HG02642 (cell line): ENCODE results near the gene RBM26.

Experiments
- ATAC-seq: cut with Tn5 transposase; IDR thresholded peaks from one replicate; pipeline ENCODE4 v1.9.1; 2021; ENCODE audit warnings: mild to moderate bottlenecking; ENCODE audit not compliant: unreplicated experiment, poor library complexity

RBM26 gene, protein sequence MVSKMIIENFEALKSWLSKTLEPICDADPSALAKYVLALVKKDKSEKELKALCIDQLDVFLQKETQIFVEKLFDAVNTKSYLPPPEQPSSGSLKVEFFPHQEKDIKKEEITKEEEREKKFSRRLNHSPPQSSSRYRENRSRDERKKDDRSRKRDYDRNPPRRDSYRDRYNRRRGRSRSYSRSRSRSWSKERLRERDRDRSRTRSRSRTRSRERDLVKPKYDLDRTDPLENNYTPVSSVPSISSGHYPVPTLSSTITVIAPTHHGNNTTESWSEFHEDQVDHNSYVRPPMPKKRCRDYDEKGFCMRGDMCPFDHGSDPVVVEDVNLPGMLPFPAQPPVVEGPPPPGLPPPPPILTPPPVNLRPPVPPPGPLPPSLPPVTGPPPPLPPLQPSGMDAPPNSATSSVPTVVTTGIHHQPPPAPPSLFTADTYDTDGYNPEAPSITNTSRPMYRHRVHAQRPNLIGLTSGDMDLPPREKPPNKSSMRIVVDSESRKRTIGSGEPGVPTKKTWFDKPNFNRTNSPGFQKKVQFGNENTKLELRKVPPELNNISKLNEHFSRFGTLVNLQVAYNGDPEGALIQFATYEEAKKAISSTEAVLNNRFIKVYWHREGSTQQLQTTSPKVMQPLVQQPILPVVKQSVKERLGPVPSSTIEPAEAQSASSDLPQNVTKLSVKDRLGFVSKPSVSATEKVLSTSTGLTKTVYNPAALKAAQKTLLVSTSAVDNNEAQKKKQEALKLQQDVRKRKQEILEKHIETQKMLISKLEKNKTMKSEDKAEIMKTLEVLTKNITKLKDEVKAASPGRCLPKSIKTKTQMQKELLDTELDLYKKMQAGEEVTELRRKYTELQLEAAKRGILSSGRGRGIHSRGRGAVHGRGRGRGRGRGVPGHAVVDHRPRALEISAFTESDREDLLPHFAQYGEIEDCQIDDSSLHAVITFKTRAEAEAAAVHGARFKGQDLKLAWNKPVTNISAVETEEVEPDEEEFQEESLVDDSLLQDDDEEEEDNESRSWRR

DNA sequence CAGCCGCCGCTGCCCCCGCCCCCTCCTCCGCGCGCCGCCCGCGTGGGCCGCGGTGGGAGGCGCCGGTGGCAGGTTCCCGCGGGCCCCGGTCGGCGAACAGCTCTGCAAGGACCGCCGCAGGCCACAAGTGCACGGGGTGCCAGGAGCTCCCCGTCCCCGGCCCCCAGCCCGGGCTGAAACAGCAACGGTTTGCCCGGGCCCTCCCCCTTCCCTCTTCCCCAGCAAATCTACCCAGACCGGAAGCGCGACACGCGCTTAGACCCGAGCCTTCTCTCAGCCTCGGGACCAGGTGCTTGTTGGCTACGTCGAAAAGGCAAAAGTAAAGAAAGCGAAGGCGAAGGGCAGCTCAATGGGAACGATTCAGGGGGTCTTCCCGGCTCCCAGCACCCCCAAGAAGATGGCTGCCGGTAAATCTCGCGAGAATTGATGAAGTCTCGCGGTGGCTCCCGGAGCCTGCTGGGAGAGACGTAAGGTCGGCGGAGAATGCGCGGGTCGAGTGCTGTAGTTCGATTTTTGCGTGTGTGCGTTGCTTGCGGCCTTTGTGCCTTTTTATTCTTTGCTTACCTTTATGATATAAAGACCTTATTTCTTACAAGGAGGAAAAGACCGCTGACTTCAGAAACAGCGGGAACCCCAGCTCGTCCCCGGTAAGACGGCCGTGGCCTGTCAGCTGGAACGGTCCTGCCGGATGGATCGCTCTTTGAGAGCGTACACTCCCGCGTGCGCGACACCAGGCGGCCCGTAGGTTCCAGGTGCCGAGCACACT lies at the start of gene RBM26:
Gene RBM26 (minus strand): TSS at position 425 of the 766 bp plus-strand sequence. CDS start 481 bp downstream, outside the sequence.
- peak; percentile 84 for ATAC-seq

DNA sequence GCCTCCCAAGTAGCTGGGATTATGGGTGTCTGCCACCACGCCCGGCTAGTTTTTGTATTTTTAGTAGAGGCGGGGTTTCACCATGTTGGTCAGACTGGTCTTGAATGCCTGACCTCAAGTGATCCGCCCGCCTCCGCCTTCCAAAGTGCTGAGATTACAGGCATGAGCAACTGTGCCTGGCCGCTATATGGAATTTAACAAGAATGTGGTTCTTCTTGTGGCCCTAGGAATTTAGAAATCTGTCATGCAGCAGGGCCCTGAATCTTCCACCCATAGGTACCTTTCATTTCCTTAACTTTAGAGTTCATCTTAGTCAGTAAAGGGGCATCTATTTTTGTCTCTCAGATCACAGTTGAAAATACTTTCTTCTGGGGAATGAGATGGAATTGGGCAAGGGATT lies 49.3 kb upstream of the RBM26 start:
- no peak for ATAC-seq

DNA sequence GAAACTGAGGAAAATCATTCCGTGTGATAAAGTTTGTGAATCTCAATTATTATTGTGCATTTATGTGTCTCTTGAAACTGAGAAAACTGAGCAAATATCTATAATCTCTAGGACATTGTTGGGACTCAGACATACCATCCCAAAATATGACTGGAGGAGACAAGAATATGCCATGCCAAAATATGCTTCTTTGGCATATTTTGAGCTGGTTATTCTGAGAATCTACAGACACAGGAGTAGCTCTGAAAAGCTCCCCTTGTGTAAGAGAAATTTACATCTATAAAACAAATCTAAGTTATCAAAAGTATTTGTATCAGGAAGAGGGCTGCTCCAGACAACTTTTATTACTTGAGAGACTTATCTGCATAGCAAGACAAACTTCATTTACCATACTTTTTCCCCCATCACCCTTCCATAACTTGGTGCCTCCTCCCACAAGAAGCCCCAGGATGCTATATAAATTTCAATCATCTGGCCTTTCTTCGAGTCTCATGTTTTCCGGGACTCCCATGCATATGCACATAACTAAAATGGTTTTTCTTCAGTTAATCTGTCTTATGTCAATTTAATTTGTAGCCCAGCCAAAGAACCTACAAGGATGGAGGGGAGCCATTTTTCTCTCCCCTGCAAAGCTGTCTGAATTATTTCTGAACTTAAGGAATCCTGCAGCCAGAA lies 46.3 kb upstream of the RBM26 start:
- no peak for ATAC-seq

GRCh38 chr13:79451500-79451962 lies 45.5 kb upstream of the RBM26 start:
- ATAC-seq, result peak; percentile 100

GRCh38 chr13:79450110-79450509 lies 44.1 kb upstream of the RBM26 start:
- no peak for ATAC-seq

GRCh38 chr13:79448413-79448812 lies 42.4 kb upstream of the RBM26 start:
- ATAC-seq, result peak; percentile 29

- no peak for ATAC-seq
Measured at GRCh38 chr13:79447741-79448140, 41.7 kb upstream of the RBM26 start.

DNA sequence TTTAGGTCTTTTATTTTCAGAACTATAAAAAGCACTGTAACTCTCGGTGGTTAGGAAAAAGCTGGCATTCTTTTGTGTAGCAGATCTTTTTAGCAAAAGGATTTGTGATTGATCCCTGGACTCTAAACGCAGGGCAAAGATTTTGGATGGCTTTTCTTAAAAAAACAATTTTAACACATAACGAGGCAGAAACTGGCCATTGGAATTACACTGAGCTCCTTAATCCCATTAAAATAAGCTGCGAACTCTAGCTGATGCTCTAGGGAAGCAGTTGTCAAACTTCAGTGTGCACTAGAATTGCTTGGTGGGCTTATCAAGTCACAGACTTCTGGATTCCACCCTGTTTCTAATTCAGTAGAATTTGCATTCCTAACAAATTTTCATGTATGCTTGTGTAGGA lies 41.1 kb upstream of the RBM26 start:
- no peak for ATAC-seq

GRCh38 chr13:79445968-79446645 lies 40.1 kb upstream of the RBM26 start:
- no peak for ATAC-seq

DNA sequence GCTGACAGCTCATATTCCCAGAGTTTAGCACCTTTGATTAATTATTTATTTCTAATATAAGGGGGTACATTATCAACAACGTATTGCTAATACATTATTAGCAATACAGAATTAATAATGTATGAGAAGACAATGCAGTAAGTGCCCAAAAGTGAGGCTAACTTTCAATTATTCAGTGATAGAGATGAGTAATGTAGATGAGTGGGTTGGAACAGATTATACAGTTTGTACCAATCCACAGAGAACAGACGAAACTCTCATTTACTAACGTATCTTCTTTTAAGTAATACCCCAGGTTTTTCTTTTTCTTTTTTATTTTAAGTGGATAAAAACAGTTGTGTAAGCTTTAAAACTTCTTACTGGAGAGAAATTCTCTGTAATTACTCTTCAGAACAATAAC lies 36.7 kb upstream of the RBM26 start:
- ATAC-seq, result no peak

DNA sequence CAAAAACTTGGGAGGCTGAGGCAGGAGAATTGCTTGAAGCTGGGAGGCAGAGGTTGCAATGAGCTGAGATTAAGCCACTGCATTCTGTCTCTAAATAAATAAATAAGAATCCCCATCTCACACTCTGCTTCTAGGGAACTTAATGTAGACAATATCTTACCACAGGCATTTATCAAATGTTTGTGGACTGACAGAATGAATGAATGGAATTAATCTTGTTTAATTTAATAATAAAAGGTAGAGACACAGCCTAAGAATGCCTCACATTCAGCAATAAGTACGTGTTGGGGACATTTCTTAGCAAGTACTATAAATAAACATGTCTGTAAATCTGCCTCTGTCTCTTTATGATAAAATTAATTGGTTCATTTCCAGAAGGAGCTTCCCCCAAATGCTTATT lies 36.2 kb upstream of the RBM26 start:
- no peak for ATAC-seq

- no peak for ATAC-seq
Measured at GRCh38 chr13:79440958-79441528, 35.0 kb upstream of the RBM26 start.

GRCh38 chr13:79439275-79439674 lies 33.2 kb upstream of the RBM26 start:
- no peak for ATAC-seq

DNA sequence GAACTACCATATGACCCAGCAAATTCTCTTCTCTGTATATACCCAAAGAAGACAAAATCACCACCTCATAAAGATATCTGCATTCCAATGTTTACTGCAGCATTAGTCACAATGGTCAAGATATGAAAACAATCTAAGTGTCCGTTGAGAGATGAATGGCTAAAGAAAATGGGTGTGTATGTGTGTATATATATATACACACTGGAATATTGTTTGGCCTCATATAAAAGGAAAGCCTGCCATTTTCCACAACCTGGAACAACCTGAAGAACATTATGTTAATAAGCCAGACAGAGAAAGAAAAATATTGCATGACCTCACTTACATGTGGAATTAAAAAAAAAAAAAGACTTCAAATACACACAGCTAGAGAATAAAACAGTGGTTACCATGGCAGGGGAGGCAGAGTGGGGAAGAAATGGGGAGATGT lies 29.5 kb upstream of the RBM26 start:
- ATAC-seq, result no peak

DNA sequence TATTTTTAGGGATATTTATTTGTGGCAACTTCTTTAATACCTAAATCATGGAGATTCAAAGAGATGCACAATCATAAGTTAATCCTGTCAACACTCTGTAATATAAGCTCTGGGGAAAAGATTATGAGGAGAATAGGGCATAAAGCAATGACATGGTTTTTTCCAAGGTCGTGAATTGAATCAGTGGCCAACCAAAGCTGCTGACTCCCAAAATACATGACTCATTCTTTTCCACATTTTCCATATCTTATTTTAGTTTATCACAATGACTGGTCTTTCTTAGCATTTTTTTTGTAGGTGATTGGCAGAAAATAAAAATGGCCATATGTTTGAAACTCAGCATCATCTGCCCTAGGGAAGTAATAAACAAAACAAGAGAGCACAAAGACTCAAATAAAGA lies 28.5 kb upstream of the RBM26 start:
- ATAC-seq, result no peak

GRCh38 chr13:79432992-79433391 lies 26.9 kb upstream of the RBM26 start:
- ATAC-seq, result no peak

- ATAC-seq, result no peak
Measured at GRCh38 chr13:79432086-79432485, 26.0 kb upstream of the RBM26 start.

- ATAC-seq, result no peak
Measured at GRCh38 chr13:79429309-79429708, 23.3 kb upstream of the RBM26 start.

DNA sequence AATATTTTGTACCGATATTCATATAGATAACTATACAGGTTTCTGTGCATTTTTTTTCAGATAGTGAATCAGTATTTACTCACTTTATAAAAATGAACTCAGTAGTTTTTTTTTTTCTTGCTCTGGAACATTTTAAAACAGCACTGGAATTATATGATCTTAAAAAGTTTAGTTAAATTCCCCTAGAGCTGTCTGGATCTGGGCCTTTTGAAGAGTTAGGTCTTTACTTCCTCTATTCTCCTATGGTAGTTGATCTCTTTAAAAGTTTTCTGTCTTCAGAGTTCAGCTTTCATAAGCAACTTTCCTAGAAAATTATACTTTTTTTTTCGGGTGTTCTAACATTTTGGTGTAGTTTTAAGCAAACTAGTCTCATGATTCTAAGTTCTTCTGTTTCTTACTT lies 21.8 kb upstream of the RBM26 start:
- ATAC-seq, result no peak
